Stimulated activated CD8-positive, alpha-beta memory T cell treated with anti-CD3 and anti-CD28 coated beads, Interleukin-4, amount 100 ng/mL, for 24 hours (primary cell): ENCODE results near the gene CCDC142.

Experiments used
- DNase-seq: peaks from one replicate; pipeline ENCODE4 v3.0.0-alpha.2; 2020; ENCODE audit warnings: low read depth

CCDC142 gene

GRCh38 chr2:74513605-74514367 is 31.0 kb upstream of the CCDC142 start:
- no peak for DNase-seq

- no peak for DNase-seq
Observed at GRCh38 chr2:74512744-74513604, 30.2 kb upstream of the CCDC142 start.

DNA sequence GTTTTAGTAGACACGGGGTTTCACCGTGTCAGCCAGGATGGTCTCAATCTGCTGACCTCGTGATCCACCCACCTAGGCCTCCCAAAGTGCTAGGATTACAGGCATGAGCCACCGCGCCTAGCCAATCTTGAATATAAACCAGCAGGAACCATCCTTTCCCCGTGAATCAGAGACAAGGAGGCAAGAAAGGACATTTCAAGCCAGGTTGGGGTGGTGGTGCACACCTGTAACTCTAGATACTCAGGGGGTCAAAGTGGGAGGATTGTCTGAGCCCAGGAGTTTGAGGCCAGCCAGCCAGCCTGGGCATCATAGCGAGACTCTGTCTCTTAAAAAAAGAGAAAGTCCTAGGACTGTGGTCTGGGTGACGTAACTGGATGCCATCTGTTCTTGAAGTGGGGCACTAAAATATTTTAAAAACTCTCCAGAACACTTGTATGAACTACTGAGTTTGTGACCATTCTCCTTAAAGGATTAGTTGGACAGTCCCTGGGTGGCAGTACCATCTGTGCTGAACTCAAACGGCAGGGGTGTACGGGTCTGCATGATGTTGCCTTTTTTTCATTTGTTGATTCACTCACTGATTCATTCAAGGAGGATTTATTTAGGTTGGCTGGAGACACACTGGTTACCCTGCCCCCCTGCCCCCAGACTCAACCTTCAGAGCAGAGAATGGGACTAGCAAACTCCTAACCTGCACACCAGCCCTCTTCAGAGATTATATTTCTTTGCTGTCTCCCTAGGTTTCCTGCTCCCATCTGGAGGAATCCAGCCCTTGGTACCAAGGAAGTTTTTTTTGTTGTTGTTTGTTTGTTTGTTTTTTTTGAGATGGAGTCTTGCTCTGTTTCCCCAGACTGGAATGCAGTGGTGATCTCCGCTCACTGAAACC is 28.5 kb upstream of the CCDC142 start:
- DNase-seq, result no peak

GRCh38 chr2:74510272-74510671 is 27.5 kb upstream of the CCDC142 start:
- no peak for DNase-seq

DNA sequence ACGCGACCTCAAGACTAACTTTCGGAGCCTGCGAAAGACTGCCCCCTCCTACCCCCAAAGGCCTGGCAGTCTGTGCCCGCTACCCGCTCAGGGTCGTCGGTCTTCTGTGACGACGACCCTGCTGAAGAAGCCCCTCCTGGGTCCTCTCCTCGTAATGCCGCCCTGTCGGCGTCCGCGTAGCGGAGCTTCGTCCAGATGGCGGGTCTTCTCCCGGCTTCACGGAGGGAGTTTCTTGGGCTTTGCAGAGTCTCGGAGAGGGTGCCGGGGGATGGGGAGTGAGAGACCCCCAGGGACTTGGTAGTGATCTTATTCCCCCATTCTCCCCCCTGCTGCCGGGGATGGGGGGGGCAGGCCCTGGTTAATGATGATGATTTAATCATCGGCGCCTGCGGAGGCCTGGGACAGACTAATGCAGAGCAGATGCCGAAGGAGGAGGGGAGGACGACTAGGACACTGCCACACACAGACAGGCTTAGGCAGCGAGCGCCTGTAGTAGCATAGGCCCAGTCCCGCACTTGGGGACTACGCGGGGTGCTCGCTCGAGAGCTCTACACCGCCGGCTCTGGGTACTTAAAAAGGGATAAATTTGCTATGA is 25.2 kb upstream of the CCDC142 start:
- DNase-seq, result no peak

- DNase-seq, result peak; percentile 99
Observed at GRCh38 chr2:74507145-74507925, 24.5 kb upstream of the CCDC142 start, which contains the start of gene PCGF1. Gene PCGF1 (minus strand): TSS chr2:74507695. CDS start chr2:74507668, 27 bp downstream.

- DNase-seq, result no peak
Observed at GRCh38 chr2:74505448-74506246, 22.8 kb upstream of the CCDC142 start.

- DNase-seq, result no peak
Observed at GRCh38 chr2:74504591-74504990, 21.8 kb upstream of the CCDC142 start.

- DNase-seq, result no peak
Observed at GRCh38 chr2:74503506-74504475, 21.0 kb upstream of the CCDC142 start.

DNA sequence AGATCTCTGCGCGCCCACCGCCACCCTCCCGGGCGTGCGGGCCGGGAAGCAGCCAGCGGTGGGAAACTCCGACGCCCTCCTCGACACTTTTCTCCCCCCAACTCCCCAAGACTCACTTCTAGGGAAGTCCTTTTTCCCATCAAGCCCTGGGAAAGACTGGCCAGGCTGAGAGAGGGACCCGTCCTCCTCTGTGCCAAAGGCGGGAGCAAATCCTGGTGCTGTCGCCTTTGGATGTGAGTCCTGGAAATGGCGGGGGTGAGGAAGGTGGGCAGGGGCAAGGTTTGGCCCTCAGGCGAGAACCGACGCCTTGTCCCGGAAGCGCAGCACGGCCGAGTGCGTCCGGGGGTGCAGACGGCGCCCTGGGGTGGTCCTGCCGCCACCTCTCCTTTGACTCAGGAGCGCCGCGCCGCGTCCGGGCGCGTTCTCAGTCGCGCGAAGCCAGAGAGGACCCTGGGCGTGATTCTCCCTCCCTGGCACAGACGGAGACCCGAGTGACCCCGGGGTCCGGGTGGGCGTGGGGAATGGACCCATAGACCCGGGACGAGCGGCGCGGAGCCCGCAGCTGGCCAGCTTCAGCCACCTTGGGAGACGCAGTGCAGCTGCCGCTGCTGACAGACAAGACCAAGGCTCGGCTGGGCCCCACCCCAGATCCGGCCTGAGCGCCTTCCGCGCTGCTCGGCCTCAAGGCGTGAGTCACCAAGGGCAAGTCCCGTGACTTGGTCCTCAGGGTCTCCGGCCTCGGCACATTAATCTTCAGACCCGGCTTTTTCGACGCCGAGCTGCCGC is 20.1 kb upstream of the CCDC142 start:
- DNase-seq, result peak; percentile 50

DNA sequence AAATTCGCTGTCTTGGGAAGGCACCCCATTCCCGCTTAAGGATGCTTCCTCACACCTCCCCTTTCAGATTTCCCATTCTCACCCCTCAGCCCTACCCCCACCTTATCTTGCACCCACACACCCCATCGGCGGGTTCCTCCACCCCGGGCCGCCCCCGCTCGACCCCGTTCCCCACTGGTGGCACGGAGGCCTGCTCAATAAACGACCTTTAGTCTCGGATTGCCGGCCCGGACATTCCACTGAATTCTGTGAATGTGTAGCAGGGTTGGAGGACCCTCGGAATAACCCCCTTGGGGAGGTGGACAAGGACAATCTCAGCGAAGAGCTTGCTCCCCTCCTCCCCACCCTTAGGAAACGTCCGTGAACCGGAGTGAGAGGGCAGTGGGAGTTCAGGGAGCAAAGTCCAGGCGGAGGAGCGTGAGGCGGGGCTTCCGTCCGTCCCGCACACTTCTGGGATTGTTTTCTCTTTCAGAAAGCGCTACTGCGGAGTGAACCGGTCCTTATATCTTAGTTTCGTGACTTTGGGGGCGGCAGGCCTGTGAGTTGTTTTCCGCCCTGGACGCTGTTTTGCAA is 19.4 kb upstream of the CCDC142 start:
- DNase-seq, result no peak

DNA sequence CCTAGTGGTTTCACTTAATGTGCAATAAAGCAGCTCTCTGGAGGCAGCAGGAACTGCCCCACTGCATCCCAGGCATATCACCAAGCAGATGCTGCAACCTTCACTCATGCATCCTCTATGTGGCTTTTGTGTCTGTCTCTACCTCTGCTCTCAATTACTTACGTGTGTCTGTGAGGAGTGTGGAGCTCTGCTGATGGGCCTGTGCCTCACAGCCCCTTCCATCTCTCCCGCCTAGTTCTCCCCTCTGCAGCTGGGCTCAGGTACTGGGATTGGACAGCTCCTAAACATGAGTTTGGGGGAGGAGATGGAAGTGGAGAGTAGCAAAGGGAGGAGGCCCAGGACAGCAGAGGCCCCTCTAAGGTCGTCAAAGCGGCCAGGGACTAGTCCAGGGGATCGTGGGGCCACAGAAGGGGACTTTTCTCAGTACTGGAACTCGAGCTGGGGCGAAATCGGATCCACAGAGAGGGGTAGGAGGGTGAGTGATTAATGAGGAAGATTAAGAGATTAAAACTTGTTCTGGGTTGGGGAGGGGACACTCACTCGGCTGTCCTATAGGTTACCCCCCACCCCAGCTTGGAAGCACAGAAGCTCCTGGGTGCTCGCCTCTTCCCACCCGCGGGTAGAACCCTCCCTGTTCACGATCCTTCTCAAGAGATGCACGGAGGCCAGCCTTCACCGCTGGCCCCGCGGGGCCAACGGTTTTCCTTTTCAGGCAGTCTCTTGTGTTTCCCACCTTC is 18.7 kb upstream of the CCDC142 start:
- DNase-seq, result no peak

GRCh38 chr2:74500578-74500946 is 17.8 kb upstream of the CCDC142 start:
- no peak for DNase-seq

DNA sequence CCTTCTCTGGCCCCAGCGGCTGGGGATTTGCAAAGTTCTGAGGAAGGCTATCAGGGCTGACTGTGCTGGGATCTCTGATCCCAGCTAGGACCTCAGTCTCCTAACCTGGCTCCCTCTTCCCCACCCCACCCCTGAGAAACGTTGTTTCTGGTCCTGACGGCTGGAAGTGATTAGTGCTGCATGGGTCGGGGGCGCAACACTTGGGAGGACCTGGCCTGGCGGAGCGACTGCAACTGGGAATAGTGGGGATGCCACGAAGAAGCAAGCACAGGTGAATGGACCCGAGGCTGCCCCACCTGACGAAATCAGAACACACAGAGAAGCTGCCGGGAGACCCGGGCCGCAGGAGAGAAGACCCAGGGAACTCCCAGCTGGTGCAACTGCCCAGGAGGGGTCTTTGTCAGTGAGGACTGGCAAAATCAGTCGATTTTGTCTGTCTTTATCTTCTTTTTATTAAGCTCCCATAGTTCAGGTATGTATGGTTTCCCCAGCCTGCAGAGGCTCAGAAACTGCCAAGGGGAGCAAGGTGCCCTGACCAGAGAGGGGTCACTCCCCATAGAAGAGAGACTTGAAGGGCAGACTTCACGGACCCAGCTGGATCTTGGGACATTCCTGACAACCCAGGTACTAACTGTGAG is 17.3 kb upstream of the CCDC142 start:
- no peak for DNase-seq

GRCh38 chr2:74499267-74499939 is 16.6 kb upstream of the CCDC142 start, which contains the start of gene LBX2:
Gene LBX2 (minus strand): TSS chr2:74499603. CDS start chr2:74499537, 66 bp downstream.
- no peak for DNase-seq
